MM.1S (cell line): ENCODE measurements around the gene C1QTNF4.

ENCODE experiments used
- EZH2 ChIP-seq: fragments of 300-600 bp; sonication (generic); optimal IDR thresholded peaks from 2 replicates; pipeline ENCODE3; 2017; ENCODE audit warnings: low read depth, mild to moderate bottlenecking, antibody characterized with exemption, low read length, mixed read lengths
- EZH2phosphoT487 ChIP-seq: fragments of 300-600 bp; sonication (generic); IDR thresholded peaks from 2 replicates; pipeline ENCODE4 v1.6.1; 2018; ENCODE audit warnings: antibody characterized with exemption, low read length
- TF ChIP-seq, protein P1 (sequence below): fragments of 300-600 bp; sonication (generic); IDR thresholded peaks from 2 replicates; pipeline ENCODE4 v1.5.1; 2016; ENCODE audit warnings: antibody characterized with exemption, low read length, mixed read lengths

DNA sequence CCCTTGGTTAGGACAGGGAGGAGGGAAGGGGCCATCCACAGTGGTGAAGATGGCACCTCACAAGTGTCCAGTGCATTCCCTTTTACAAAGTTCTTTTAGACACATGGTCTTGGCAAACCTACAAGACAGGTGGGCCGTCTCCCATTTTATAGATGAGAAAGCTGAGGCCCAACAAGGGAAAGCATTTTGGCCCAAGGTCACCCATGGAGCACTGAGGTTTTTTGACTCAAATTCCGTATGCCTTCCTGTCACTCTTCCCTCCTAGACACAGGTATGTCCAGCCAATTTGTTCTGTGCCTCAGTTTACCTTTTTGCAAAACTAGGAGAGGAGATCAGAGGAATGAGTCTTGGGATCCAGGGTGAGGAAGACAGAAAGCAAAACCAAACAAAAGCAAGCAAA, 1.2 kb downstream of the C1QTNF4 start:
- TF ChIP-seq, protein P1, sequence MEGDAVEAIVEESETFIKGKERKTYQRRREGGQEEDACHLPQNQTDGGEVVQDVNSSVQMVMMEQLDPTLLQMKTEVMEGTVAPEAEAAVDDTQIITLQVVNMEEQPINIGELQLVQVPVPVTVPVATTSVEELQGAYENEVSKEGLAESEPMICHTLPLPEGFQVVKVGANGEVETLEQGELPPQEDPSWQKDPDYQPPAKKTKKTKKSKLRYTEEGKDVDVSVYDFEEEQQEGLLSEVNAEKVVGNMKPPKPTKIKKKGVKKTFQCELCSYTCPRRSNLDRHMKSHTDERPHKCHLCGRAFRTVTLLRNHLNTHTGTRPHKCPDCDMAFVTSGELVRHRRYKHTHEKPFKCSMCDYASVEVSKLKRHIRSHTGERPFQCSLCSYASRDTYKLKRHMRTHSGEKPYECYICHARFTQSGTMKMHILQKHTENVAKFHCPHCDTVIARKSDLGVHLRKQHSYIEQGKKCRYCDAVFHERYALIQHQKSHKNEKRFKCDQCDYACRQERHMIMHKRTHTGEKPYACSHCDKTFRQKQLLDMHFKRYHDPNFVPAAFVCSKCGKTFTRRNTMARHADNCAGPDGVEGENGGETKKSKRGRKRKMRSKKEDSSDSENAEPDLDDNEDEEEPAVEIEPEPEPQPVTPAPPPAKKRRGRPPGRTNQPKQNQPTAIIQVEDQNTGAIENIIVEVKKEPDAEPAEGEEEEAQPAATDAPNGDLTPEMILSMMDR = no peak
- TF ChIP-seq EZH2phosphoT487 (no peak), EZH2 (no peak)
